ENCODE measurements around the gene TNS1.

The TNS1 gene

DNA sequence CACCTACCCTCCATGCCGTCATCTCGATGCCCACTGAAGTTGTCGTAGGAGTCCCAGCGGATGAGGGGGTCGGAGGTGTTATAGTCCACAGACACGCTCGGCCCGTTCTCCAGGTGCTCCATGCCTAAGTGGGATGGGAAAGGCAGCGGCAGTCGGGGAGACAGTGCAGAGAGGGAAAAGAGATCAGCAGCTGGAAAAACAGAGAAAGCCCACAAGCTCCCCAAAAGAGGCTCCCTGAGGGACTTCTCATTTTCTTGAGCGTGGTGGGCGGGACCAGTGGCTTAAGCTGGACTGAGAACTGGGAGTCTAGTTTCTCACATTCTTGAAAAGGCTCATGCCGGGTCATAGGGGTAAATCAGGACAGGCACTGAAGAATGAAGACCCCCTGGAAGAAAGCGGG lies 121.9 kb downstream of the TNS1 start:
- no peak for DNase-seq (ENCODE audit: low read depth in 1 of 2, low spot score in 1 of 2)
- TF ChIP-seq, protein P1, sequence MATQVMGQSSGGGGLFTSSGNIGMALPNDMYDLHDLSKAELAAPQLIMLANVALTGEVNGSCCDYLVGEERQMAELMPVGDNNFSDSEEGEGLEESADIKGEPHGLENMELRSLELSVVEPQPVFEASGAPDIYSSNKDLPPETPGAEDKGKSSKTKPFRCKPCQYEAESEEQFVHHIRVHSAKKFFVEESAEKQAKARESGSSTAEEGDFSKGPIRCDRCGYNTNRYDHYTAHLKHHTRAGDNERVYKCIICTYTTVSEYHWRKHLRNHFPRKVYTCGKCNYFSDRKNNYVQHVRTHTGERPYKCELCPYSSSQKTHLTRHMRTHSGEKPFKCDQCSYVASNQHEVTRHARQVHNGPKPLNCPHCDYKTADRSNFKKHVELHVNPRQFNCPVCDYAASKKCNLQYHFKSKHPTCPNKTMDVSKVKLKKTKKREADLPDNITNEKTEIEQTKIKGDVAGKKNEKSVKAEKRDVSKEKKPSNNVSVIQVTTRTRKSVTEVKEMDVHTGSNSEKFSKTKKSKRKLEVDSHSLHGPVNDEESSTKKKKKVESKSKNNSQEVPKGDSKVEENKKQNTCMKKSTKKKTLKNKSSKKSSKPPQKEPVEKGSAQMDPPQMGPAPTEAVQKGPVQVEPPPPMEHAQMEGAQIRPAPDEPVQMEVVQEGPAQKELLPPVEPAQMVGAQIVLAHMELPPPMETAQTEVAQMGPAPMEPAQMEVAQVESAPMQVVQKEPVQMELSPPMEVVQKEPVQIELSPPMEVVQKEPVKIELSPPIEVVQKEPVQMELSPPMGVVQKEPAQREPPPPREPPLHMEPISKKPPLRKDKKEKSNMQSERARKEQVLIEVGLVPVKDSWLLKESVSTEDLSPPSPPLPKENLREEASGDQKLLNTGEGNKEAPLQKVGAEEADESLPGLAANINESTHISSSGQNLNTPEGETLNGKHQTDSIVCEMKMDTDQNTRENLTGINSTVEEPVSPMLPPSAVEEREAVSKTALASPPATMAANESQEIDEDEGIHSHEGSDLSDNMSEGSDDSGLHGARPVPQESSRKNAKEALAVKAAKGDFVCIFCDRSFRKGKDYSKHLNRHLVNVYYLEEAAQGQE (IDR thresholded peaks at IDR 0.05; ENCODE audit: insufficient replicate concordance, low read depth) = no peak
- TF ChIP-seq SPI1 (IDR thresholded peaks at IDR 0.05; ENCODE audit: borderline replicate concordance, low read depth) = no peak
- TF ChIP-seq POLR2AphosphoS5 (IDR thresholded peaks at IDR 0.05; ENCODE audit: low read depth) = no peak
- TF ChIP-seq GABPA (IDR thresholded peaks at IDR 0.05; ENCODE audit: low read depth) = no peak
- TF ChIP-seq, protein P2, sequence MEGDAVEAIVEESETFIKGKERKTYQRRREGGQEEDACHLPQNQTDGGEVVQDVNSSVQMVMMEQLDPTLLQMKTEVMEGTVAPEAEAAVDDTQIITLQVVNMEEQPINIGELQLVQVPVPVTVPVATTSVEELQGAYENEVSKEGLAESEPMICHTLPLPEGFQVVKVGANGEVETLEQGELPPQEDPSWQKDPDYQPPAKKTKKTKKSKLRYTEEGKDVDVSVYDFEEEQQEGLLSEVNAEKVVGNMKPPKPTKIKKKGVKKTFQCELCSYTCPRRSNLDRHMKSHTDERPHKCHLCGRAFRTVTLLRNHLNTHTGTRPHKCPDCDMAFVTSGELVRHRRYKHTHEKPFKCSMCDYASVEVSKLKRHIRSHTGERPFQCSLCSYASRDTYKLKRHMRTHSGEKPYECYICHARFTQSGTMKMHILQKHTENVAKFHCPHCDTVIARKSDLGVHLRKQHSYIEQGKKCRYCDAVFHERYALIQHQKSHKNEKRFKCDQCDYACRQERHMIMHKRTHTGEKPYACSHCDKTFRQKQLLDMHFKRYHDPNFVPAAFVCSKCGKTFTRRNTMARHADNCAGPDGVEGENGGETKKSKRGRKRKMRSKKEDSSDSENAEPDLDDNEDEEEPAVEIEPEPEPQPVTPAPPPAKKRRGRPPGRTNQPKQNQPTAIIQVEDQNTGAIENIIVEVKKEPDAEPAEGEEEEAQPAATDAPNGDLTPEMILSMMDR (IDR thresholded peaks at IDR 0.05; ENCODE audit: insufficient read depth, low read length) = no peak
- Histone ChIP-seq H3K27me3 (ENCODE audit: insufficient read depth, poor library complexity, severe bottlenecking) (no peaks in the 10 kb centered on the region), H3K4me3 (replicated peaks; ENCODE audit: insufficient read depth, low read length) (no peak overlapping the region), H3K27ac (replicated peaks) (no peak overlapping the region)

DNA sequence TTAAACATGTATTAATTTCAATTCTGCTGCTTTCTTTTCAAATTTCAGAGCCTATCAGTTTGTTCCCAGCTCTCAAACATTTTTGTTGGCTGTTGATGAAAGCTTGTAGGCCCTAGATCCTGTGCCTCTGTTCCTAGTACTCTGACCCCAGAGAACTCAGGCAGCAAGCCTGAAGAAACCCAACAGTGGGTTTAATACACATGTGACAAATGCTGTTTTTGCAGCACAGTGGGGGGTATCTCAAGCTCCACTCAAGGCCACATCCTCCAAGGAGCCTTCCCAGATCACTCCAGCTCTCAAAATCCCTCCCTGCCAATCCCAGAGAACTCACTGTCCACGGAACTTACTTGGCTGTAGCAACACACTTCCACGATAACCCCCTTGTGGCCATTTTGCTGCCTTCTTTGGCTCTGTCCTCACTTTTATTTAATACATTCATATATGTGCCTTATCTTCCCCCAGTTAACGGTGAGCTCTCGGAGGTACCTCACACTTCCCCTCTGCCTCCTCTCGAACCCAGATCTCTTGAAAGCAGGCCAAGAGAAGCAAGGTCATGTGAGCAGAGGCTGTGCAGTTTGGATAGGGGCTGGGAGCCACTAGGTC lies 122.4 kb downstream of the TNS1 start:
- no peaks in the 10 kb centered on the region for H3K27me3 ChIP-seq (ENCODE audit: insufficient read depth, poor library complexity, severe bottlenecking)
- no peak for DNase-seq (ENCODE audit: low read depth in 1 of 2, low spot score in 1 of 2)
- no peak overlapping the region for H3K27ac ChIP-seq (replicated peaks)
- TF ChIP-seq, protein P2 (IDR thresholded peaks at IDR 0.05; ENCODE audit: insufficient read depth, low read length) = no peak
- TF ChIP-seq GABPA (IDR thresholded peaks at IDR 0.05; ENCODE audit: low read depth) (no peak), POLR2AphosphoS5 (IDR thresholded peaks at IDR 0.05; ENCODE audit: low read depth) (no peak), SPI1 (IDR thresholded peaks at IDR 0.05; ENCODE audit: borderline replicate concordance, low read depth) (no peak)
- TF ChIP-seq, protein P1 (IDR thresholded peaks at IDR 0.05; ENCODE audit: insufficient replicate concordance, low read depth) = no peak
- no peak overlapping the region for H3K4me3 ChIP-seq (replicated peaks; ENCODE audit: insufficient read depth, low read length)

DNA sequence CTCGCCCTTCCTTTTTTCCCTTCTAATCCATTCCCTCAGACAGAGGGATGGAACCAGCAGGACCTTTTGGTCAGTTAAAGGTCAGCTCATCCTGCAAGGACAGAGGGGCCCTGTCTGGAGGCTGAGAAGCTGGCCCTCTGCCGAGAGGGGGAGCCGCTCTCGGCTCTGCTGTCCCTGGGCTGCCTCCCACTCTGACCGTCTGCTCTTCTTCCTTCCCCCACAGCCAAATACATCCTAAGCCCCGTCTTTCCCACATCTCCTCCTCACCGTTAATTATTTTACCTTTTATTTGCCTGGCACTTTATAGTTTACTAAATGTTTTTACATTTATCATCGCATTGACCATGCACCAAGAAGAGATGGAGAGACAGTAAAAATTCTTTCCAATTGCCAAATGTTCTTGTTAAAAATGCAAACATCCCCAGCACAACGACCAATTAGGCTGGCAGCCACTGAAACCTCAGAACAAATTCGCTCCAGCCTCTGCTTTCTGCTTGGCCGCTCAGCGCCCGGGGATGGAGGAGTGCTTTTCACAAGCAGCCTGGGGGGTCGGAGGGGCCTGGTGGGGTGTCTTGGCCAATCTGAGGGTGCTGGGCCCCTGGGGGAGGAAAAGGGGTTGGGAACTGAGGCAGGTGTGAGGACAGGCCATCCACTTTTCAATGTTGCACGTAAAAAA lies 123.7 kb downstream of the TNS1 start:
- H3K27ac ChIP-seq (replicated peaks) = no peak overlapping the region
- DNase-seq (ENCODE audit: low read depth in 1 of 2, low spot score in 1 of 2) = no peak
- TF ChIP-seq, protein P2 (IDR thresholded peaks at IDR 0.05; ENCODE audit: insufficient read depth, low read length) = no peak
- no peak for TF ChIP-seq SPI1 (IDR thresholded peaks at IDR 0.05; ENCODE audit: borderline replicate concordance, low read depth)
- TF ChIP-seq POLR2AphosphoS5 (IDR thresholded peaks at IDR 0.05; ENCODE audit: low read depth) = no peak
- no peak for TF ChIP-seq GABPA (IDR thresholded peaks at IDR 0.05; ENCODE audit: low read depth)
- TF ChIP-seq, protein P1 (IDR thresholded peaks at IDR 0.05; ENCODE audit: insufficient replicate concordance, low read depth) = no peak
- no peaks in the 10 kb centered on the region for H3K27me3 ChIP-seq (ENCODE audit: insufficient read depth, poor library complexity, severe bottlenecking)
- no peak overlapping the region for H3K4me3 ChIP-seq (replicated peaks; ENCODE audit: insufficient read depth, low read length)
